MM.1S (cell line): ENCODE results near the gene PRKAG2.

ENCODE experiments used
- DNase-seq: peaks from one replicate; pipeline ENCODE4 v3.0.0-alpha.2; 2015
- H2AFZ ChIP-seq: fragments of 300-600 bp; sonication (generic); 2 replicates; pipeline ENCODE4 v1.6.0; 2016; ENCODE audit warnings: antibody characterized with exemption, low read length
- H3F3A ChIP-seq: fragments of 300-600 bp; sonication (generic); 2 replicates; pipeline ENCODE4 v1.6.1; 2016; ENCODE audit warnings: mild to moderate bottlenecking, antibody characterized with exemption, low read length, moderate library complexity, mixed read lengths; ENCODE audit not compliant: insufficient read depth
- H3K27ac ChIP-seq: fragments of 300-600 bp; sonication (generic); 2 replicates; pipeline ENCODE4 v1.5.1; 2016; ENCODE audit warnings: mild to moderate bottlenecking, low read length
- H3K27me3 ChIP-seq: fragments of 300-600 bp; sonication (generic); replicated peaks from 2 replicates; pipeline ENCODE4 v1.6.0; 2016; ENCODE audit warnings: low read length; ENCODE audit not compliant: insufficient read depth
- H3K36me3 ChIP-seq: fragments of 300-600 bp; sonication (generic); replicated peaks from 2 replicates; pipeline ENCODE4 v1.6.1; 2016; ENCODE audit warnings: mild to moderate bottlenecking, low read length, mixed read lengths; ENCODE audit not compliant: insufficient read depth
- H3K4me1 ChIP-seq: fragments of 300-600 bp; sonication (generic); 2 replicates; pipeline ENCODE4 v1.6.1; 2016; ENCODE audit warnings: low read length, mixed read lengths
- H3K4me2 ChIP-seq: fragments of 300-600 bp; sonication (generic); 2 replicates; pipeline ENCODE4 v1.6.0; 2016; ENCODE audit warnings: low read depth, low read length
- H3K4me3 ChIP-seq: fragments of 300-600 bp; sonication (generic); 2 replicates; pipeline ENCODE4 v1.5.1; 2016; ENCODE audit warnings: low read length, mixed read lengths
- H3K79me2 ChIP-seq: fragments of 300-600 bp; sonication (generic); 2 replicates; pipeline ENCODE4 v1.6.1; 2016; ENCODE audit warnings: mixed run types, low read length, mixed read lengths
- H3K9ac ChIP-seq: fragments of 300-600 bp; sonication (generic); 2 replicates; pipeline ENCODE4 v1.6.1; 2016; ENCODE audit warnings: low read length, mixed read lengths
- H3K9me2 ChIP-seq: fragments of 300-600 bp; sonication (generic); replicated peaks from 2 replicates; pipeline ENCODE4 v1.6.1; 2016; ENCODE audit warnings: mild to moderate bottlenecking, low read length, mixed read lengths; ENCODE audit not compliant: insufficient read depth
- H3K9me3 ChIP-seq: fragments of 300-600 bp; sonication (generic); replicated peaks from 2 replicates; pipeline ENCODE4 v1.6.1; 2016; ENCODE audit warnings: mild to moderate bottlenecking, low read length, mixed read lengths; ENCODE audit not compliant: insufficient read depth
- H4K20me1 ChIP-seq: fragments of 300-600 bp; sonication (generic); 2 replicates; pipeline ENCODE4 v1.6.1; 2016; ENCODE audit warnings: mild to moderate bottlenecking, low read length, moderate library complexity, mixed read lengths; ENCODE audit not compliant: insufficient read depth
- CTCF ChIP-seq: fragments of 300-600 bp; sonication (generic); IDR thresholded peaks from 2 replicates; pipeline ENCODE4 v1.5.1; 2016; ENCODE audit warnings: antibody characterized with exemption, low read length, mixed read lengths
- EZH2 ChIP-seq: fragments of 300-600 bp; sonication (generic); optimal IDR thresholded peaks from 2 replicates; pipeline ENCODE3; 2017; ENCODE audit warnings: low read depth, mild to moderate bottlenecking, antibody characterized with exemption, low read length, mixed read lengths
- EZH2phosphoT487 ChIP-seq: fragments of 300-600 bp; sonication (generic); IDR thresholded peaks from 2 replicates; pipeline ENCODE4 v1.6.1; 2018; ENCODE audit warnings: antibody characterized with exemption, low read length

PRKAG2 gene

GRCh38 chr7:151586531-151587260 is 290.2 kb downstream of the PRKAG2 start:
- H3K9ac ChIP-seq, result no peak overlapping the region
- no peaks in the 10 kb centered on the region for H3K36me3 ChIP-seq
- H3F3A ChIP-seq, result no peaks in the 10 kb centered on the region
- H3K4me1 ChIP-seq, result no peaks in the 10 kb centered on the region
- no peaks in the 10 kb centered on the region for H3K9me3 ChIP-seq
- no peaks in the 10 kb centered on the region for H3K9me2 ChIP-seq
- DNase-seq, result no peak
- H2AFZ ChIP-seq, result no peak overlapping the region
- H3K4me3 ChIP-seq, result no peak overlapping the region
- H3K4me2 ChIP-seq, result no peak overlapping the region
- H3K79me2 ChIP-seq, result no peaks in the 10 kb centered on the region
- TF ChIP-seq EZH2phosphoT487 (no peak), CTCF (no peak), EZH2 (no peak)
- no peaks in the 10 kb centered on the region for H4K20me1 ChIP-seq
- H3K27me3 ChIP-seq, result no peaks in the 10 kb centered on the region
- no peak overlapping the region for H3K27ac ChIP-seq

- Histone ChIP-seq H3K36me3 (no peaks in the 10 kb centered on the region), H4K20me1 (no peaks in the 10 kb centered on the region), H3K27me3 (no peaks in the 10 kb centered on the region), H3K9me2 (no peaks in the 10 kb centered on the region), H3K79me2 (no peaks in the 10 kb centered on the region), H3K9ac (no peak overlapping the region), H2AFZ (no peak overlapping the region), H3K4me2 (no peak overlapping the region), H3K9me3 (no peaks in the 10 kb centered on the region), H3K27ac (no peak overlapping the region), H3K4me1 (no peaks in the 10 kb centered on the region), H3K4me3 (no peak overlapping the region), H3F3A (no peaks in the 10 kb centered on the region)
- no peak for DNase-seq
- TF ChIP-seq CTCF, result no peak
- TF ChIP-seq EZH2phosphoT487, result no peak
- no peak for TF ChIP-seq EZH2
Measured at GRCh38 chr7:151585744-151586393, 291.0 kb downstream of the PRKAG2 start.

DNA sequence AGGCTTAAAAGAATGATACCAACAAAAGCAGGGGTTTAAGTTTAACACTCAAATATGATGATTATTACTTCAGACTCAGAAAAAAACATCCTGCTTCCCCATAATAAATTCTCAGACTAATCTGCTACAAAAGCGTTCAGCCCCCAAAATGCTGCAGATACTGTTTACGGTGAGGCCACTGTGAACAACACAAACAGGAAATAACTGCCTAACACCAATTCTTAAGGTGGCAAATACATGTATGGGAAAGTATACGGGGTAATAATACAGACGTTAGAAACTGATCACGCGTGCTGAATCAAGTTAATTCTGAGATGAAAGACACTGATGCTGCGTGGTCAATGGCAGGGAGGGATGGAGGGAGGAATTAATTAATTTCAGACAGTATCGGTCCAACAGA is 295.2 kb downstream of the PRKAG2 start:
- H3K9me2 ChIP-seq, result no peaks in the 10 kb centered on the region
- TF ChIP-seq EZH2, result no peak
- TF ChIP-seq EZH2phosphoT487, result no peak
- TF ChIP-seq CTCF, result no peak

More for the DNA sequence above, 295.2 kb downstream of the PRKAG2 start:
- no peaks in the 10 kb centered on the region for H3K79me2 ChIP-seq
- H3K9me3 ChIP-seq, result no peaks in the 10 kb centered on the region
- no peaks in the 10 kb centered on the region for H3K27me3 ChIP-seq
- H3K9ac ChIP-seq, result no peak overlapping the region
- H3K4me2 ChIP-seq, result no peak overlapping the region
- H3K27ac ChIP-seq, result no peak overlapping the region
- DNase-seq, result no peak
- no peak overlapping the region for H3K4me3 ChIP-seq
- H4K20me1 ChIP-seq, result no peaks in the 10 kb centered on the region
- no peaks in the 10 kb centered on the region for H3K36me3 ChIP-seq
- no peaks in the 10 kb centered on the region for H3K4me1 ChIP-seq
- no peaks in the 10 kb centered on the region for H3F3A ChIP-seq
- H2AFZ ChIP-seq, result no peak overlapping the region
